H1 (cell line): Measurements from ENCODE around the gene TSC2. TPM values are rescaled to one million over a fixed set of nuclear protein-coding genes. Genes with fewer than 3 reads are reported as not detected.

Experiments used
- CBX8 ChIP-seq: fragments of 300-800, 300-1000 bp; sonication (generic); IDR thresholded peaks from 2 replicates; pipeline ENCODE4 v1.7.1; 2016; ENCODE audit warnings: low read depth, low read length, borderline replicate concordance
- FOSL1 ChIP-seq: IDR thresholded peaks from 2 replicates; pipeline ENCODE4 v1.6.1; 2011; ENCODE audit warnings: mild to moderate bottlenecking, low read depth, low read length, moderate library complexity; ENCODE audit not compliant: insufficient read depth
- GTF2F1 ChIP-seq: IDR thresholded peaks from 2 replicates; pipeline ENCODE4 v1.6.1; 2012; ENCODE audit warnings: low read depth, low read length, improper control_type of control experiment, borderline replicate concordance
- JUN ChIP-seq: IDR thresholded peaks from 2 replicates; pipeline ENCODE4 v1.6.1; 2011; ENCODE audit warnings: low read depth, mild to moderate bottlenecking, improper control_type of control experiment, low read length
- PHF8 ChIP-seq: fragments of 200-600 bp; sonication (generic); conservative IDR thresholded peaks from 2 replicates; pipeline ENCODE4 v1.7.1; 2012; ENCODE audit warnings: low read depth, mild to moderate bottlenecking, inconsistent platforms, low read length, moderate library complexity
- POU5F1 ChIP-seq: IDR thresholded peaks from 2 replicates; pipeline ENCODE4 v1.6.1; 2011; ENCODE audit warnings: low read depth, mild to moderate bottlenecking, low read length, moderate library complexity
- SAP30 ChIP-seq: fragments of 300-600 bp; sonication (generic); IDR thresholded peaks from 2 replicates; pipeline ENCODE4 v1.7.1; 2012; ENCODE audit warnings: low read length, moderate library complexity, mild to moderate bottlenecking, inconsistent platforms; ENCODE audit not compliant: insufficient read depth, insufficient replicate concordance
- SIN3A ChIP-seq, 2 experiments: IDR thresholded peaks in 1 of 2; conservative IDR thresholded peaks in 1 of 2; 2 replicates each; pipeline ENCODE4 v1.6.1; 2011 to 2012; ENCODE audit warnings: low read length in 2 of 2, improper control_type of control experiment in 1 of 2, low read depth in 1 of 2, mild to moderate bottlenecking in 1 of 2
- SIRT6 ChIP-seq: IDR thresholded peaks from one replicate; pipeline ENCODE4 v1.7.1; 2012; ENCODE audit warnings: low read length, inconsistent platforms
- polyA plus RNA-seq, 7 experiments: library from polyadenylated mRNA; depleted of rRNA in 3 of 7; stranded (reverse) in 5 of 7; unstranded in 2 of 7; fragments of >200 nt in 5 of 7; fragments of 200-250 nt in 2 of 7; gene quantifications; 1 replicate in 5 of 7; 2 replicates in 1 of 7; 4 replicates in 1 of 7; pipeline versions ENCODE4 v1.2.1 to v1.2.3, GENCODE V29; 2011 to 2013; ENCODE audit warnings: missing spikeins in 2 of 7, mixed read lengths in 2 of 7
- total RNA-seq: library from RNA; stranded (reverse); fragmentation: NEBNext Ultra II Directional; extraction: Animal tissue kit (Norgen Biotek cat#: 25700); gene quantifications from 2 replicates; pipeline ENCODE4 v1.2.1, GENCODE V29; 2021
- TF ChIP-seq, protein P1 (sequence below), 3 experiments: IDR thresholded peaks; 1 replicate in 2 of 3; 2 replicates in 1 of 3; pipeline versions ENCODE4 v1.5.1 to v1.6.1; 2011; ENCODE audit warnings: low read length in 3 of 3, mild to moderate bottlenecking in 3 of 3, inconsistent platforms in 2 of 3, low read depth in 1 of 3, moderate library complexity in 1 of 3; ENCODE audit not compliant: insufficient read depth in 1 of 3; ENCODE audit errors: control extremely low read depth in 1 of 3

TSC2 gene
- total and polyA plus RNA-seq, 2 of the 8 experiments (the other 6 are each of a cell fraction or from before 2014, with no cell fraction given) = 65.9 to 96.6 TPM

DNA sequence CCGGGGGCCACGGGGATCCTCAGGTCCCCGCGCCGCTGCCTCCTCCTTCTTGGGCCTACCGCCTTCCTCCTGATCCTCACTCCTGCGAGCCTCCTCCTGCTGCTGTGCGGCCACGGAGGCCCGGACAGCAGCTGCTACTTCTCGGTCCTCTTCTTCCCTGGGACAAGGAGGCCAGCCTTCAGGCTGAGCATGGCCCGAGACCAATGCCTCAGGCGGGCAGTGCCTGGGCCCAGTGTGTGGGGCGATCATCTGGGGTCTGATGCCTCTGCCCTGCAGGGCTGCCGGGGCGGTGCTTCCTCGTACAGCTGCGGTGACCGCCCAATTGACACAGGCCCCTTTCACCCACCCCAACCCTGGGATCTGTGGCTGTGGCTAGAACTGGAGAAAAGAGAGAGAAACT is 46.8 kb upstream of the TSC2 start (continued):
- TF ChIP-seq, protein P1, sequence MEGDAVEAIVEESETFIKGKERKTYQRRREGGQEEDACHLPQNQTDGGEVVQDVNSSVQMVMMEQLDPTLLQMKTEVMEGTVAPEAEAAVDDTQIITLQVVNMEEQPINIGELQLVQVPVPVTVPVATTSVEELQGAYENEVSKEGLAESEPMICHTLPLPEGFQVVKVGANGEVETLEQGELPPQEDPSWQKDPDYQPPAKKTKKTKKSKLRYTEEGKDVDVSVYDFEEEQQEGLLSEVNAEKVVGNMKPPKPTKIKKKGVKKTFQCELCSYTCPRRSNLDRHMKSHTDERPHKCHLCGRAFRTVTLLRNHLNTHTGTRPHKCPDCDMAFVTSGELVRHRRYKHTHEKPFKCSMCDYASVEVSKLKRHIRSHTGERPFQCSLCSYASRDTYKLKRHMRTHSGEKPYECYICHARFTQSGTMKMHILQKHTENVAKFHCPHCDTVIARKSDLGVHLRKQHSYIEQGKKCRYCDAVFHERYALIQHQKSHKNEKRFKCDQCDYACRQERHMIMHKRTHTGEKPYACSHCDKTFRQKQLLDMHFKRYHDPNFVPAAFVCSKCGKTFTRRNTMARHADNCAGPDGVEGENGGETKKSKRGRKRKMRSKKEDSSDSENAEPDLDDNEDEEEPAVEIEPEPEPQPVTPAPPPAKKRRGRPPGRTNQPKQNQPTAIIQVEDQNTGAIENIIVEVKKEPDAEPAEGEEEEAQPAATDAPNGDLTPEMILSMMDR (IDR thresholded peaks at IDR 0.05; ENCODE audit: control extremely low read depth in 1 of 3, insufficient read depth in 1 of 3, low read depth in 1 of 3, low read length in 3 of 3) = no peak
- no peak for TF ChIP-seq PHF8
- TF ChIP-seq GTF2F1 = no peak
- TF ChIP-seq CBX8 = no peak
- TF ChIP-seq JUN = no peak
- TF ChIP-seq SIN3A (conservative IDR thresholded peaks at IDR 0.05 in 1 of 2, IDR thresholded peaks at IDR 0.05 in 1 of 2; ENCODE audit: low read depth in 1 of 2, low read length in 2 of 2) = no peak
- no peak for TF ChIP-seq SIRT6
- TF ChIP-seq FOSL1 = no peak
- no peak for TF ChIP-seq POU5F1
- no peak for TF ChIP-seq SAP30
